ENCODE data around the gene AJUBA.
A peak's percentile ranks its signal among the peaks of the same experiment; 100 is the strongest.
"Not testable (repeated sequence)": the region's sequence is repeated elsewhere in the genome, so short reads cannot be mapped to it uniquely, and the experiment has no call there.

The AJUBA gene

GRCh38 chr14:22955702-22956569, 26.4 kb downstream of the AJUBA start:
- DNase-seq (ENCODE audit: extremely low read depth in 1 of 2, low read depth in 1 of 2), result no peak

GRCh38 chr14:22952418-22952817, 29.9 kb downstream of the AJUBA start:
- no peak for DNase-seq (ENCODE audit: extremely low read depth in 1 of 2, low read depth in 1 of 2)

- not testable (repeated sequence) for DNase-seq (ENCODE audit: extremely low read depth in 1 of 2, low read depth in 1 of 2)
These were observed 30.6 kb downstream of the AJUBA start for GRCh38 chr14:22951795-22952194.

- no peak for DNase-seq (ENCODE audit: extremely low read depth in 1 of 2, low read depth in 1 of 2)
These were observed 36.7 kb downstream of the AJUBA start for GRCh38 chr14:22945642-22946041.

DNA sequence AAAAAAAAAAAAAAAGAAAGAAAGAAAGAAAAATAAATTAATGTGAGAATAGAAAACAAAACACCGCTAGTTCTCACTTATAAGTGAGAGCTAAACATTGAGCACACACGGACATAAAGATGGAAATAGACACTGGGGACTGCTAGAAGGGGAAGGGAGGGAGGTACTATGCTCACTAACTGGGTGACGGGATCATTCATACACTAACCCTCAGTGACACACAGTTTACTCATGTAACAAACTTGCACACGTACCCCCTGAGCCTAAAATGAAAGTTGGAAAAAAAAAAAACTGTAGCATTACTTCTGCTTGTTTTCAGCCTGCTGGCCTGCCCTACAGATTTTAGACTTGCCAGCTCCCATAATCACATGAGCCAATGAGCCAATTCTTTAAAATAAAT, 42.7 kb downstream of the AJUBA start:
- DNase-seq (ENCODE audit: extremely low read depth in 1 of 2, low read depth in 1 of 2), result no peak

GRCh38 chr14:22935156-22935555, 47.2 kb downstream of the AJUBA start:
- DNase-seq (ENCODE audit: extremely low read depth in 1 of 2, low read depth in 1 of 2), result no peak

- no peak for DNase-seq (ENCODE audit: extremely low read depth in 1 of 2, low read depth in 1 of 2)
These were observed 50.2 kb downstream of the AJUBA start for GRCh38 chr14:22932146-22932545.

DNA sequence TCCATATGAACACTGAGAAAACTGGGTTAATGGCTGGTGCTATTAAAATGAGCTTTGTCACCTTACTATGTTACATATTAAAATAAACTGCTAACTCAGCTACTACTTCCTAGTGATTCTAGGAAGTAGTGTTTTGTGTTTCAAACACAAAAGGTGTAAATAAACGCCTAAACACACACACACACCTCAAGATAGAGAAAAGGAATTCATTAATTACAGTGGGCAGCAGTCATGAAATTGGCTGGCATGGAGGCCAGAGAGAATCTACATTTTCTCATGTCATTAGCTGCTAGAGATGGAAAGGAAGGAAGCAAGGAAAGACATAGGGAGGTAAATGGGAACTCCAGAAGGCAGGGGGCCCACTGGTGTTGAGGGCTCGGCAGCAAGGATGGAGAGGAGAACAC, 52.4 kb downstream of the AJUBA start:
- no peak for DNase-seq (ENCODE audit: extremely low read depth in 1 of 2, low read depth in 1 of 2)

- peak; percentile 89 to 96 for DNase-seq (ENCODE audit: extremely low read depth in 1 of 2, low read depth in 1 of 2)
These were observed 53.0 kb downstream of the AJUBA start, which contains the start of gene PRMT5 for GRCh38 chr14:22929104-22929960. Gene PRMT5, minus strand, starts transcription at chr14:22929376. Its CDS starts 15 bp downstream, at chr14:22929361.

DNA sequence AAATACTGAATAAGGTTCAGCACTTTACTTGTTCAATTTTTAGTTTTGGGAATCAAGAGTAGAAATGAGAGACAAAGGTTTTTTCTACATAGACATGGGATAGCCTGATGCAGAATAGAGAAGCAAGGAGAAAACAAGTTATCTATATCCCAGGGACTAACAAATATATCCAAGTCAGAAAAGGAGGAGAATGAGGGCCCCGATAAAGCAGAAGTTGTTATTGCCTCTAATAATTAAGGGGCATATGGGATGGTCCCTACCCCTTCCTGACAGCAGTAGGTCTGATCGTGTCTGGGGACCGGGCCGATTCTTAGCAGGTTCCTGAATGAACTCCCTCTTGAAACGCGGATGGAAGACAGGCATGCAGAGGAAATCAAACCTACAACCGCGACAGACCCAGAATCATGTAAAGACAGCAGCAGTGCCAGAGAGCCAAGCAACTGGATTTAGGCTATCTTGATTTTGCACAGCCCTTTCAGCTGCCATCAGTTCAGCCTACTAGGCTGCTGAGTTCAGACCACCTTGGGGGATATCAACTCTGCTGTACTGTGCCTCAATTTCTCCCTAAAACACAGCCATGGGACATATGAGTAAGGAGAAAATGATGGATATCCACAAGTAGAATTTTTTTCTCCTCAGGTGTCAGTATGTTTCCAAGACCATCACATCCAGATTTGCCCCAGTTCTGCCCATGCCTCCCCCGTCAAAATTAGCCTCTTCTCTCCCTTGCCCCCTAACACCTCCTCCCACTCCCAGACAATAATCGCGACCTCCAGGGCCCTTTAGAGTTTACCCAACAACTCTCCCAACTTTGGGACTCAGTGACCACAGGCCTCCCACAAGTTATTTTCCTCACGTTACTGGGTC, 53.9 kb downstream of the AJUBA start:
- DNase-seq (ENCODE audit: extremely low read depth in 1 of 2, low read depth in 1 of 2), result no peak

GRCh38 chr14:22926316-22926715, 56.0 kb downstream of the AJUBA start:
- no peak for DNase-seq (ENCODE audit: extremely low read depth in 1 of 2, low read depth in 1 of 2)

DNA sequence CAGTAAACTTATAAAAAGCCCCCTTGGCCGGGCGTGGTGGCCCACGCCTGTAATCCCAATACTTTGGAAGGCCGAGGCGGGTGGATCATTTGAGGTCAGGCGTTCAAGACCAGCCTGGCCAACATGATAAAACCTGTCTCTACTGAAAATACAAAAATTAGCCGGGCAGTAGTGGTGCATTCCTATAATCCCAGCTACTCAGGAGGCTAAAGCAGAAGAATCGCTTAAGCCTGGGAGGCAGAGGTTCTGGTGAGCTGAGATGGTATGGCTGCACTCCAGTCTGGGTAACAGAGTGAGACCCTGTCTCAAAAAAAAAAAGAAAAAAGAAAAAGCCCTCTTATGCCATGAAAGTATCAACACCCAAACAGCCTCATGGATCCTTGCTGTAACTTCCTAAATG, 56.8 kb downstream of the AJUBA start:
- DNase-seq (ENCODE audit: extremely low read depth in 1 of 2, low read depth in 1 of 2), result no peak

- DNase-seq (ENCODE audit: extremely low read depth in 1 of 2, low read depth in 1 of 2), result no peak
These were observed 58.6 kb downstream of the AJUBA start for GRCh38 chr14:22923746-22924145.

DNA sequence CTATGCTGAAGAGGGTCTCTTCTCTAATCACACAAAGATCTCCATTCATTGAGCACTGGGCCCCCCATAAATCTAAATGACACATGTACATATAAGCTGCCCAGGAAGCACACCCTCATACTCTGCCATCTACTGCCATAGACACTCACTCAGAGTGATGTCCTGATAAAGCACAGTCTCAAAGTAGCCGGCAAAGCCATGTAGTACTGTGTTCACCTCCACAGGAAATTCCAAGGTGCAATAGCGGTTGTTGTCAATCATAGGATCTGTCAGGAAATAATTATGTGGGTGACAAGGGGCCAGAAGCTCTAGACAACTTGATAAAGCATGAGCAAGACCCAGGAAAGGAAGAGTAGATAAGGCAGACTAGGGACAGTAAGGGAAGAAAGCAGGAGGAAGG, 60.1 kb downstream of the AJUBA start:
- no peak for DNase-seq (ENCODE audit: extremely low read depth in 1 of 2, low read depth in 1 of 2)

Measured in activated CD8-positive, alpha-beta memory T cell treated with anti-CD3 and anti-CD28 coated beads for 1 hour (primary cell).